Measurements from ENCODE around the gene TNIP2.

DNA sequence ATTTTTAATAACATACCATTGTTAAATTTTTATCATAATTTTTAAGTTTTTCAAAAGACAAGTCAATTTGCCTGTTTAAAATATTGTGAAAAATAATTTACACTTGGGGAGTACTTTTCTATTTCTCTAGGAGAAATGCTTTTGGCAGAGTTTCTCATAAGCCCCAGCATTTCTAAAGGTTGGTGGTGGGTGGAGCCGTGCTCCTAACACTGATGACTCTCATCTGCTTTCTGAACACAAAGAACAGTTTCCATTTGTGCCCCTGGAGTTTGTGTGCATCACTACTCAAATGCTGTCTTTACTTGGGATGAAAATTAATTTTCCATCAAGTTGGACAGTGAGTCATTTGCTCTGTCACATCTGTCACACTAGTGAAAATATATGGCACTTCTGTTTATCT lies 57.6 kb downstream of the TNIP2 start:
- TF ChIP-seq POLR2A (IDR thresholded peaks at IDR 0.05; ENCODE audit: low read depth, low read length) = no peak
- TF ChIP-seq TAF1 (IDR thresholded peaks at IDR 0.05; ENCODE audit: borderline replicate concordance, low read depth, low read length) = no peak
- no peak for TF ChIP-seq POLR2AphosphoS5 (IDR thresholded peaks at IDR 0.05; ENCODE audit: low read depth, low read length)

Data from GM12892 (cell line).